ENCODE results near the gene ZNF691.

Gene ZNF691

DNA sequence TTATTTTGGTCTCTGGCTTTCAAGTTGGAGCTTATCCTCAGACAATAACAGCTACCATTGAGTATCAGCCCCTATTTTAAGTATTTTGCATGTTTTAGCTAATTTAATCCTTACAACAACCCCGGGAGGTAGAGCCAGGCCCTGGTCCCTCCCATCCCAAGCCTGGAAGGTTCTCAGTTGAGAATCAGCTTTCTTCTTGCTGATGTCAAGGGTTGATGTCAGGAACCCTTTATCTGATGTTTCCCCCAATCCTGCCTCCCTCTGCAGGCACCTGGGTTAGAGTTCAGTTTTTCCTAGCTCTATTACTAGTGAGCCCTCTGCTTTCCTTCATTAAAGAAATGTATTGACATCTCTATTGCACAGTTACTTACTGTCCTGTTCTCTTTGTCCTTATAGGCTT is 25.6 kb upstream of the ZNF691 start:
- POLR2A ChIA-PET, result no interaction called here
- H3K4me3 ChIP-seq (ENCODE audit: low read depth, low read length), result no peak overlapping the region
- CTCF ChIA-PET, result interaction anchor here (1.0 to 2.8 kb wide), 2 partner anchors 26 to 30 kb away, joined by 3 to 12 read pairs; partner anchors contain the start of gene ZNF691
- no peak for DNase-seq (ENCODE audit: low read depth, low spot score)
- TF ChIP-seq, protein P1, sequence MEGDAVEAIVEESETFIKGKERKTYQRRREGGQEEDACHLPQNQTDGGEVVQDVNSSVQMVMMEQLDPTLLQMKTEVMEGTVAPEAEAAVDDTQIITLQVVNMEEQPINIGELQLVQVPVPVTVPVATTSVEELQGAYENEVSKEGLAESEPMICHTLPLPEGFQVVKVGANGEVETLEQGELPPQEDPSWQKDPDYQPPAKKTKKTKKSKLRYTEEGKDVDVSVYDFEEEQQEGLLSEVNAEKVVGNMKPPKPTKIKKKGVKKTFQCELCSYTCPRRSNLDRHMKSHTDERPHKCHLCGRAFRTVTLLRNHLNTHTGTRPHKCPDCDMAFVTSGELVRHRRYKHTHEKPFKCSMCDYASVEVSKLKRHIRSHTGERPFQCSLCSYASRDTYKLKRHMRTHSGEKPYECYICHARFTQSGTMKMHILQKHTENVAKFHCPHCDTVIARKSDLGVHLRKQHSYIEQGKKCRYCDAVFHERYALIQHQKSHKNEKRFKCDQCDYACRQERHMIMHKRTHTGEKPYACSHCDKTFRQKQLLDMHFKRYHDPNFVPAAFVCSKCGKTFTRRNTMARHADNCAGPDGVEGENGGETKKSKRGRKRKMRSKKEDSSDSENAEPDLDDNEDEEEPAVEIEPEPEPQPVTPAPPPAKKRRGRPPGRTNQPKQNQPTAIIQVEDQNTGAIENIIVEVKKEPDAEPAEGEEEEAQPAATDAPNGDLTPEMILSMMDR (IDR thresholded peaks at IDR 0.05; ENCODE audit: insufficient read depth, low read length, missing control alignments), result no peak

DNA sequence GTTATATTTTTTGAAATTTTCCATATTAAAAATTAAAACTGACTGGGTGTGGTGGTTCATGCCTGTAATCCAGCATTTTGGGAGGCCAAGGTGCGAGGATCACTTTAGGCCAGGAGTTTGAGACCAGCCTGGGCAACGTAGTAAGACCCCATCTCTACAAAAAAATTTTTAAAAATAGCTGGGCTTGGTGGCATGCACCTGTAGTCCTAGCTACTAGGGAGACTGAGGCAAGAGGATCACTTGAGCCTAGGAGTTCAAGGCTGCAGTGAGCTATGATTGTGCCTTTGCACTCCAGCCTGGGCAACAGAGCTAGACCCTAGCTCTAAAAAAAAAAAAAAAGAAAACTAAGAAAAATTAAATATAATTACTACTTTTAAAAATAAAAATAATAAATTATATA is 24.7 kb upstream of the ZNF691 start:
- no peak for DNase-seq (ENCODE audit: low read depth, low spot score)
- no peak overlapping the region for H3K4me3 ChIP-seq (ENCODE audit: low read depth, low read length)
- POLR2A ChIA-PET, result no interaction called here
- TF ChIP-seq, protein P1 (IDR thresholded peaks at IDR 0.05; ENCODE audit: insufficient read depth, low read length, missing control alignments), result no peak
- CTCF ChIA-PET, result interaction anchor here (0.6 to 2.8 kb wide), 3 partner anchors 25 to 240 kb away, joined by 3 to 12 read pairs (median 10); partner anchors contain the start of gene ZNF691

DNA sequence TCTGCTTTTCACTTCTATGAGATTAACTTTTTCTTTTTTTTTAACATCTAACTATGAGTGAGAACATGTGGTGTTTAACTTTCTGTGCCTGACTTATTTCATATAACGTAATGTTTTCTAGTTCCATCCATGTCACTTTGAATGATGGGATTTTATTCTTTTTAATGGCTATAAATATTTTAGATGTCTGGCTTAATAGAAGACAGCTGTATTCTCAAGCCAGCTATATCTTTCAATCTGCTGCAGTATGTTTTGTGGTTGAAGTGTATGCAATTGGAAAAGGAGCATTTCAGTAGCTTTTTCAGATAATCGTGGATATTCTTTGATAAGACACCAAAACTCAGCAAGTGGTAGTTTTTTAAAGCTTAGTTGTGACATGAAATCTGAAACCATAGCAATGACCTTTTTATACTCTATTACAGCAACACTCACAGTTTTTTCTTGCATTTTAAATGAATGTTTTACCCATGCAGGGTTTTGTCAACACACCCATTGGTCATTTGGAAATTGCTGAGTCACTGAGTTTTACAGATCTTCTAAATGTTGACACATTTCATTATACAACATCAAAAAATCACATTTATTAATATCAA is 23.5 kb upstream of the ZNF691 start:
- DNase-seq (ENCODE audit: low read depth, low spot score), result no peak
- TF ChIP-seq, protein P1 (IDR thresholded peaks at IDR 0.05; ENCODE audit: insufficient read depth, low read length, missing control alignments), result no peak
- no peak overlapping the region for H3K4me3 ChIP-seq (ENCODE audit: low read depth, low read length)
- ChIA-PET POLR2A (interaction anchor here (1.1 kb wide), 1 partner anchor 56 kb away, joined by 4 read pairs; the partner anchor contains the start of genes C1orf50 and P3H1), CTCF (interaction anchor here (1.1 to 2.8 kb wide), 3 partner anchors 13 to 44 kb away, joined by 3 to 10 read pairs (median 4); partner anchors contain the start of gene ZNF691)

DNA sequence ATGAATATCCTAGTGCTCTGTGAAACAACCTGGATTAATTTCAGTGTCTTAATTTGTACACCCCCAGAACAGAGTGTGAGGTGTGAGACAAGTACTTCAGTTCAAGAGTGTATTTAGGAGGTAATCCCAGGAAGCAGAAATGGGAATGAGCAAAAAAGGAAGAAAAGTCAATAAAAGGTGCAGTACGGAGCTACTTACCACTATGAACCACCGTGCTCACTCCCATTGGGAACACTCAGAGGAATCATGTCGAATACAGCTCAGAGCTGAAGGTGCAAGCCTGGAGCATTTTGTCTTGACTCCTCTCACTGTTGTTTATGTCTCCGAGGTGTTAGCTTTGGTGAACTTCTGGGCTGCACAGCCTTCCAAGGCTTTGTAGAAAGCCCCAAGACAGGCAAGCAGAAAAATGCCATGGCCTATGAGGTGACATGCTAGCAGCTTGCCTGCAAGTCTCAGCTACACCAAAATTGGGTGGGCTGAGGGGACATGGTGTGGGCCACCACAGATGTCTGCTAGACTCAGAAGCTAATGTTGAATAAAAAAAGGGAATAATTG is 21.9 kb upstream of the ZNF691 start:
- TF ChIP-seq, protein P1 (IDR thresholded peaks at IDR 0.05; ENCODE audit: insufficient read depth, low read length, missing control alignments), result no peak
- no peak overlapping the region for H3K4me3 ChIP-seq (ENCODE audit: low read depth, low read length)
- POLR2A ChIA-PET, result no interaction called here
- CTCF ChIA-PET, result interaction anchor here (0.9 to 2.6 kb wide), 4 partner anchors 11 to 248 kb away, joined by 3 to 11 read pairs (median 6); partner anchors contain the start of gene ZNF691
- DNase-seq (ENCODE audit: low read depth, low spot score), result no peak

DNA sequence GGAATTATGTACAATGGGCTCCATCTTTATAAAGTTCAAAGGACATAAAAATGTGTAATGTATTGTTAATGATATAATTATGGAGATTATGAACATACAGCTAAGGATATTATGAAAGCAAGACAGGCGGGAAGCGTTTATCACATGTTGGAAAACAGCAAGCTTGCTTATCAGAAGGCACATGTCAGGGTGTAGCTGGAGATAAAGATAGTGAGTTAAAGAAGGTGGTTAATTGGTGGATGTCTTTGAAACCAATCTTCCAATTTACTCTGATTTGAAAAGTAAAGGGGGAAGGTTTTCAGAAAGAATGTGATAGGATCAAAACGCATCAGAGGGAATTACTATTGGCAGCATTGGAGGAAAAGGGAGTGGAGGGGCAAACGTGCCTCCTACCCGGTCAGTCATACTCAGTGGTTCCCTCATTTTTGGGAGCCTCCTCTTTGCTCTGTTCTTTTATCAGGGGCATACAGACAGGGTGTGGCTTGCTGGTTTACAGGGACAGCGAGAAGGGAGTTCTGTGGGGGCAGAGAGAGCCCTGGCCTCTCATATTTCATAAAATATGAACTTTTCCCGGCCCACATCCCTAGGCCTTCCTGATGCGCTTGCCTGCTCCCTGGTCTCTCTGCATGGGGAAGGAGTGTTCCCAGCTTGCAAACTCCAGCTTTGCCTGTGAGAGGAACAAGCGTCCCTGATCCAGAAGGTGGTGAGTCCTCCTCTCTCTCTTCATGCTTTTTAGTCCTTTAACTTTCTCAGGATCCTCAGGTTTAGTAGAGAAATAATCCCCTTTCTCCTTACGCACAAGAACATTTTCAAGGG is 21.2 kb upstream of the ZNF691 start:
- TF ChIP-seq, protein P1 (IDR thresholded peaks at IDR 0.05; ENCODE audit: insufficient read depth, low read length, missing control alignments), result no peak
- no peak for DNase-seq (ENCODE audit: low read depth, low spot score)
- ChIA-PET CTCF (interaction anchor here (0.9 to 2.6 kb wide), 4 partner anchors 10 to 248 kb away, joined by 3 to 11 read pairs (median 6); partner anchors contain the start of gene ZNF691), POLR2A (interaction anchor here (0.8 kb wide), 1 partner anchor 59 kb away, joined by 3 read pairs; no protein-coding TSS in a partner anchor)
- H3K4me3 ChIP-seq (ENCODE audit: low read depth, low read length), result no peak overlapping the region

Data from AG04449 (cell line).